Astrocyte of the spinal cord (primary cell): ENCODE results near the gene CPT2.
"Not testable (repeated sequence)": the region's sequence is repeated elsewhere in the genome, so short reads cannot be mapped to it uniquely, and the experiment has no call there.

ENCODE experiments used
- DNase-seq: peaks from one replicate; pipeline ENCODE4 v3.0.0; 2011; ENCODE audit warnings: low read depth, low spot score
- H3K4me3 ChIP-seq: 2 replicates; pipeline ENCODE4 v1.5.1; 2011; ENCODE audit warnings: low read depth, mild to moderate bottlenecking, low read length, moderate library complexity
- CTCF ChIP-seq: IDR thresholded peaks from 2 replicates; pipeline ENCODE4 v1.5.1; 2012; ENCODE audit warnings: low read depth, mild to moderate bottlenecking, low read length, inconsistent platforms
- in situ Hi-C: cut with HindIII; loops from 2 replicates; pipeline ENCODE4 v1.10.0; 2017; ENCODE audit warnings: low sequenced_read_pairs

The CPT2 gene

GRCh38 chr1:53198241-53198651 lies 1.6 kb downstream of the CPT2 start:
- H3K4me3 ChIP-seq: no peak overlapping the region
- DNase-seq: no peak
- no peak for TF ChIP-seq CTCF
- in situ Hi-C loops: no loop called here

- TF ChIP-seq CTCF: no peak
- in situ Hi-C loops: no loop called here
- DNase-seq: no peak
- H3K4me3 ChIP-seq: no peak overlapping the region
Observed at GRCh38 chr1:53203466-53203865, 6.8 kb downstream of the CPT2 start.

- in situ Hi-C loops, H3K4me3 ChIP-seq, DNase-seq: not testable (repeated sequence)
Observed at GRCh38 chr1:53205496-53205895, 8.9 kb downstream of the CPT2 start.

DNA sequence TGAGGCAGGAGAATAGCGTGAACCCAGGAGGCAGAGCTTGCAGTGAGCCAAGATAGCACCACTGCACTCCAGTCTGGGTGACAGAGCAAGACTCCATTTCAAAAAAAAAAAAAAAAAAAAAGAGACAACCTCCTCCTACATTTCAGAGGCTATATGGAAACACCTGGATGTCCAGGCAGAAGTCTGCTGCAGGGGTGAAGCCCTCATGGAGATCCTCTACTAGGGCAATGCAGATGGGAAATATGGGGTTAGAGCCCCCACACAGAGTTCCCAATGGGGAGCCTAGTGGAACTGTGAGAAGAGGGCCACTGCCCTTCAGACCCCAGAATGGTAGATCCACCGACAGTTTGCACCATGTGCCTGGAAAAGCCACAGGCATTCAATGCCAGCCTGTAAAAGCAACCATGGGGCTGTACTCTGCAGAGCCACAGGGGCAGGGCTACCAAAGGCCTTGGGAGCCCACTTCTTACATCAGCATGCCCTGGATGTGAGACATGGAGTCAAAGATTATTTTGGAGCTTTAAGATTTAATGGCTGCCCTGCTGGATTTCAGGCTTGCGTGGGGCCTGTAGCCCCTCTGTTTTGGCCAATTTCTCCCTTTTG lies 9.6 kb downstream of the CPT2 start:
- in situ Hi-C loops, DNase-seq, H3K4me3 ChIP-seq: not testable (repeated sequence)

GRCh38 chr1:53206735-53207379 lies 10.2 kb downstream of the CPT2 start:
- no peak for TF ChIP-seq CTCF
- no peak for DNase-seq
- in situ Hi-C loops: no loop called here
- H3K4me3 ChIP-seq: no peak overlapping the region

DNA sequence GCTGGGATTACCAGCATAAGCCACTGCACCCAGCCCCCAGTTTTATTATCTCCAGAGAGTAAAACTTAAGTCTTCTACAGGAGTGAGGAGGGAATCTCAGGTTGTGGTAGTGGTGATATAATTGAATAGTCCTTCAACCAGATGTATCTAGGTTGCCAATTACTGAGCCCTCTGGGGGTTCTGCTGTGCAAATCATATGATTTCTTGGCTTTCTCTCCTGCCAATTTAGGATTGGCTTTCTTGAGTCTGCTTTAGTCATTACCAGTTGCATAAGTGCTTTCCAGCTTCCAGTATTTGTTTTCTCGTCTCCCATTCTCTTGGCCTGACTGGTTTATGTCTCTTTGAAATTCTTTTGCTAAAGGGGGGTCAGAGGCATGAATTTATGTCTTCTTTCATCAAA lies 11.1 kb downstream of the CPT2 start:
- in situ Hi-C loops: no loop called here
- no peak for TF ChIP-seq CTCF
- H3K4me3 ChIP-seq: no peak overlapping the region
- DNase-seq: no peak

- no peak overlapping the region for H3K4me3 ChIP-seq
- DNase-seq: no peak
- TF ChIP-seq CTCF: no peak
- in situ Hi-C loops: no loop called here
Observed at GRCh38 chr1:53210352-53210751, 13.7 kb downstream of the CPT2 start.
